GM23338 (cell line): Measurements from ENCODE around the gene PTPRO. TPM values are rescaled to one million over a fixed set of nuclear protein-coding genes. Genes with fewer than 3 reads are reported as not detected.

Experiments used
- ATAC-seq: fragments of 200-7000 bp; cut with Tn5 transposase; 3 replicates; pipeline ENCODE4 v1.9.1; 2020
- DNase-seq: peaks from one replicate; pipeline ENCODE4 v3.0.0-alpha.2; 2015; ENCODE audit warnings: low spot score
- H2AFZ ChIP-seq: fragments of 200-600 bp; sonication (generic); 2 replicates; pipeline ENCODE4 v1.8.0; 2016; ENCODE audit warnings: antibody characterized with exemption, mild to moderate bottlenecking, moderate library complexity
- H3F3A ChIP-seq: fragments of 200-600 bp; sonication (generic); replicated peaks from 2 replicates; pipeline ENCODE4 v1.8.0; 2017; ENCODE audit warnings: antibody characterized with exemption, mixed run types, low read depth
- H3K27ac ChIP-seq: fragments of 200-600 bp; sonication (generic); 2 replicates; pipeline ENCODE4 v1.6.1; 2016; ENCODE audit warnings: low read depth
- H3K27me3 ChIP-seq: fragments of 200-600 bp; sonication (generic); 2 replicates; pipeline ENCODE4 v1.8.0; 2016; ENCODE audit warnings: mild to moderate bottlenecking, mixed run types, moderate library complexity; ENCODE audit not compliant: insufficient read depth
- H3K36me3 ChIP-seq: fragments of 200-600 bp; sonication (generic); 2 replicates; pipeline ENCODE4 v1.8.0; 2016; ENCODE audit warnings: mild to moderate bottlenecking; ENCODE audit not compliant: insufficient read depth
- H3K4me1 ChIP-seq: fragments of 200-600 bp; sonication (generic); 2 replicates; pipeline ENCODE4 v1.8.0; 2016; ENCODE audit warnings: mild to moderate bottlenecking, moderate library complexity; ENCODE audit not compliant: insufficient read depth
- H3K4me2 ChIP-seq: fragments of 200-600 bp; sonication (generic); 2 replicates; pipeline ENCODE4 v1.7.1; 2017; ENCODE audit warnings: mixed run types
- H3K4me3 ChIP-seq: fragments of 200-600 bp; sonication (generic); 2 replicates; pipeline ENCODE4 v1.6.1; 2016; ENCODE audit warnings: mixed run types
- H3K79me2 ChIP-seq: fragments of 200-600 bp; sonication (generic); replicated peaks from 2 replicates; pipeline ENCODE4 v1.8.0; 2017; ENCODE audit warnings: mild to moderate bottlenecking; ENCODE audit not compliant: insufficient read depth
- H3K9me2 ChIP-seq: fragments of 200-600 bp; sonication (generic); 2 replicates; pipeline ENCODE4 v1.8.0; 2017; ENCODE audit not compliant: insufficient read depth
- H4K20me1 ChIP-seq: fragments of 200-600 bp; sonication (generic); replicated peaks from 2 replicates; pipeline ENCODE4 v1.8.0; 2017; ENCODE audit warnings: mild to moderate bottlenecking; ENCODE audit not compliant: insufficient read depth
- H3K27ac Mint-ChIP-seq: 2 replicates; pipeline ENCODE4 v1.8.0; 2020; ENCODE audit warnings: inconsistent platforms, mild to moderate bottlenecking, moderate library complexity, mixed read lengths
- H3K27me3 Mint-ChIP-seq: 3 replicates; pipeline ENCODE4 v1.8.0; 2022; ENCODE audit warnings: low read depth, mild to moderate bottlenecking, moderate library complexity, mixed read lengths, inconsistent platforms; ENCODE audit not compliant: insufficient read depth, poor library complexity
- H3K36me3 Mint-ChIP-seq: 3 replicates; pipeline ENCODE4 v1.8.0; 2021; ENCODE audit warnings: low read depth, mild to moderate bottlenecking, inconsistent platforms, moderate library complexity, mixed read lengths
- H3K4me1 Mint-ChIP-seq: 3 replicates; pipeline ENCODE4 v1.8.0; 2020; ENCODE audit warnings: mild to moderate bottlenecking, inconsistent platforms, mixed read lengths
- H3K4me3 Mint-ChIP-seq: 3 replicates; pipeline ENCODE4 v1.8.0; 2021; ENCODE audit warnings: moderate library complexity, mild to moderate bottlenecking, inconsistent platforms, mixed read lengths
- H3K9me3 Mint-ChIP-seq: 3 replicates; pipeline ENCODE4 v1.8.0; 2020; ENCODE audit warnings: moderate library complexity, mild to moderate bottlenecking, inconsistent platforms, mixed read lengths
- CREB1 ChIP-seq: fragments of 250-450 bp; sonication (Bioruptor Pico); IDR thresholded peaks from 2 replicates; pipeline ENCODE4 v1.5.0; 2020; ENCODE audit warnings: low read depth, mild to moderate bottlenecking, moderate library complexity
- CTCF ChIP-seq, 2 experiments: fragments of 200-600 bp in 1 of 2; sonication (generic) in 1 of 2; conservative IDR thresholded peaks; 2 replicates each; pipeline versions ENCODE4 v1.5.1 to v1.6.1; 2016 to 2017; ENCODE audit warnings: antibody characterized with exemption in 2 of 2, low read depth in 2 of 2, mild to moderate bottlenecking in 2 of 2, moderate library complexity in 1 of 2
- ETS1 ChIP-seq: IDR thresholded peaks from 2 replicates; pipeline ENCODE4 v1.6.1; 2016; ENCODE audit warnings: antibody characterized with exemption
- EZH2 ChIP-seq: fragments of 200-600 bp; sonication (generic); IDR thresholded peaks from one replicate; pipeline ENCODE4 v1.8.0; 2017; ENCODE audit warnings: antibody characterized with exemption, mild to moderate bottlenecking, low read depth; ENCODE audit not compliant: unreplicated experiment
- EZH2phosphoT487 ChIP-seq: fragments of 200-600 bp; sonication (generic); IDR thresholded peaks from one replicate; pipeline ENCODE4 v1.8.1; 2018; ENCODE audit warnings: antibody characterized with exemption; ENCODE audit not compliant: unreplicated experiment
- JUNB ChIP-seq: IDR thresholded peaks from one replicate; pipeline ENCODE4 v1.6.1; 2016; ENCODE audit warnings: antibody characterized with exemption; ENCODE audit not compliant: unreplicated experiment
- NANOG ChIP-seq: IDR thresholded peaks from 2 replicates; pipeline ENCODE4 v1.6.1; 2016; ENCODE audit warnings: antibody characterized with exemption, borderline replicate concordance
- POLR2AphosphoS5 ChIP-seq: IDR thresholded peaks from 2 replicates; pipeline ENCODE4 v1.6.1; 2016; ENCODE audit warnings: antibody characterized with exemption, low read depth
- REST ChIP-seq: IDR thresholded peaks from one replicate; pipeline ENCODE4 v1.6.1; 2018; ENCODE audit warnings: antibody characterized with exemption; ENCODE audit not compliant: unreplicated experiment
- STAT1 ChIP-seq: IDR thresholded peaks from one replicate; pipeline ENCODE4 v1.6.1; 2016; ENCODE audit warnings: antibody characterized with exemption; ENCODE audit not compliant: unreplicated experiment
- ZNF114 ChIP-seq: fragments of 250-450 bp; sonication (Bioruptor Pico); IDR thresholded peaks from 2 replicates; pipeline ENCODE4 v1.5.0; 2020; ENCODE audit warnings: mild to moderate bottlenecking, moderate library complexity
- ZNF331 ChIP-seq: fragments of 250-450 bp; sonication (Bioruptor Pico); IDR thresholded peaks from 2 replicates; pipeline ENCODE4 v1.5.0; 2020; ENCODE audit warnings: low read depth, mild to moderate bottlenecking, moderate library complexity
- polyA plus RNA-seq: library from polyadenylated mRNA; unstranded; fragments of >200 nt; fragmentation: Nextera tagmentation; extraction: Ambion mirVana; gene quantifications from 2 replicates; pipeline ENCODE4 v1.2.1, GENCODE V29; 2016
- total RNA-seq: library from RNA; depleted of rRNA; stranded (reverse); fragments of >200 nt; shearing (Covaris generic); gene quantifications from 2 replicates; pipeline ENCODE4 v1.2.3, GENCODE V29; 2014
- TF ChIP-seq, protein P1 (sequence below): fragments of 250-450 bp; sonication (Bioruptor Pico); IDR thresholded peaks from 2 replicates; pipeline ENCODE4 v1.5.0; 2020; ENCODE audit warnings: mild to moderate bottlenecking, moderate library complexity

Gene PTPRO
- total and polyA plus RNA-seq, 2 experiments from 2014 or later, result 1.4 to 1.5 TPM

GRCh38 chr12:15446807-15447206 is 124.5 kb downstream of the PTPRO start:
- ATAC-seq, result no peak
- Mint-ChIP-seq H3K9me3 (no peaks in the 10 kb centered on the region), H3K36me3 (no peaks in the 10 kb centered on the region), H3K27ac (no peak overlapping the region), H3K27me3 (no peaks in the 10 kb centered on the region), H3K4me1 (no peaks in the 10 kb centered on the region; the same call in 2 of the 3 replicates), H3K4me3 (no peak overlapping the region)
- no peak overlapping the region for H2AFZ ChIP-seq
- H3K4me1 ChIP-seq, result no peaks in the 10 kb centered on the region
- no peaks in the 10 kb centered on the region for H3K27me3 ChIP-seq
- no peaks in the 10 kb centered on the region for H3K9me2 ChIP-seq
- no peaks in the 10 kb centered on the region for H3K79me2 ChIP-seq
- no peak for DNase-seq
- no peak overlapping the region for H3K4me3 ChIP-seq
- H3F3A ChIP-seq, result no peaks in the 10 kb centered on the region
- no peak overlapping the region for H3K4me2 ChIP-seq
- H3K36me3 ChIP-seq, result no peaks in the 10 kb centered on the region
- H4K20me1 ChIP-seq, result no peaks in the 10 kb centered on the region
- TF ChIP-seq NANOG, result no peak
- TF ChIP-seq CTCF (conservative IDR thresholded peaks at IDR 0.05; ENCODE audit: low read depth in 2 of 2), result no peak
- TF ChIP-seq POLR2AphosphoS5, result no peak
- TF ChIP-seq EZH2phosphoT487, result no peak
- no peak for TF ChIP-seq REST
- no peak for TF ChIP-seq CREB1 (CRISPR knock-in tag)
- no peak for TF ChIP-seq ZNF331 (CRISPR knock-in tag)
- TF ChIP-seq, protein P1, sequence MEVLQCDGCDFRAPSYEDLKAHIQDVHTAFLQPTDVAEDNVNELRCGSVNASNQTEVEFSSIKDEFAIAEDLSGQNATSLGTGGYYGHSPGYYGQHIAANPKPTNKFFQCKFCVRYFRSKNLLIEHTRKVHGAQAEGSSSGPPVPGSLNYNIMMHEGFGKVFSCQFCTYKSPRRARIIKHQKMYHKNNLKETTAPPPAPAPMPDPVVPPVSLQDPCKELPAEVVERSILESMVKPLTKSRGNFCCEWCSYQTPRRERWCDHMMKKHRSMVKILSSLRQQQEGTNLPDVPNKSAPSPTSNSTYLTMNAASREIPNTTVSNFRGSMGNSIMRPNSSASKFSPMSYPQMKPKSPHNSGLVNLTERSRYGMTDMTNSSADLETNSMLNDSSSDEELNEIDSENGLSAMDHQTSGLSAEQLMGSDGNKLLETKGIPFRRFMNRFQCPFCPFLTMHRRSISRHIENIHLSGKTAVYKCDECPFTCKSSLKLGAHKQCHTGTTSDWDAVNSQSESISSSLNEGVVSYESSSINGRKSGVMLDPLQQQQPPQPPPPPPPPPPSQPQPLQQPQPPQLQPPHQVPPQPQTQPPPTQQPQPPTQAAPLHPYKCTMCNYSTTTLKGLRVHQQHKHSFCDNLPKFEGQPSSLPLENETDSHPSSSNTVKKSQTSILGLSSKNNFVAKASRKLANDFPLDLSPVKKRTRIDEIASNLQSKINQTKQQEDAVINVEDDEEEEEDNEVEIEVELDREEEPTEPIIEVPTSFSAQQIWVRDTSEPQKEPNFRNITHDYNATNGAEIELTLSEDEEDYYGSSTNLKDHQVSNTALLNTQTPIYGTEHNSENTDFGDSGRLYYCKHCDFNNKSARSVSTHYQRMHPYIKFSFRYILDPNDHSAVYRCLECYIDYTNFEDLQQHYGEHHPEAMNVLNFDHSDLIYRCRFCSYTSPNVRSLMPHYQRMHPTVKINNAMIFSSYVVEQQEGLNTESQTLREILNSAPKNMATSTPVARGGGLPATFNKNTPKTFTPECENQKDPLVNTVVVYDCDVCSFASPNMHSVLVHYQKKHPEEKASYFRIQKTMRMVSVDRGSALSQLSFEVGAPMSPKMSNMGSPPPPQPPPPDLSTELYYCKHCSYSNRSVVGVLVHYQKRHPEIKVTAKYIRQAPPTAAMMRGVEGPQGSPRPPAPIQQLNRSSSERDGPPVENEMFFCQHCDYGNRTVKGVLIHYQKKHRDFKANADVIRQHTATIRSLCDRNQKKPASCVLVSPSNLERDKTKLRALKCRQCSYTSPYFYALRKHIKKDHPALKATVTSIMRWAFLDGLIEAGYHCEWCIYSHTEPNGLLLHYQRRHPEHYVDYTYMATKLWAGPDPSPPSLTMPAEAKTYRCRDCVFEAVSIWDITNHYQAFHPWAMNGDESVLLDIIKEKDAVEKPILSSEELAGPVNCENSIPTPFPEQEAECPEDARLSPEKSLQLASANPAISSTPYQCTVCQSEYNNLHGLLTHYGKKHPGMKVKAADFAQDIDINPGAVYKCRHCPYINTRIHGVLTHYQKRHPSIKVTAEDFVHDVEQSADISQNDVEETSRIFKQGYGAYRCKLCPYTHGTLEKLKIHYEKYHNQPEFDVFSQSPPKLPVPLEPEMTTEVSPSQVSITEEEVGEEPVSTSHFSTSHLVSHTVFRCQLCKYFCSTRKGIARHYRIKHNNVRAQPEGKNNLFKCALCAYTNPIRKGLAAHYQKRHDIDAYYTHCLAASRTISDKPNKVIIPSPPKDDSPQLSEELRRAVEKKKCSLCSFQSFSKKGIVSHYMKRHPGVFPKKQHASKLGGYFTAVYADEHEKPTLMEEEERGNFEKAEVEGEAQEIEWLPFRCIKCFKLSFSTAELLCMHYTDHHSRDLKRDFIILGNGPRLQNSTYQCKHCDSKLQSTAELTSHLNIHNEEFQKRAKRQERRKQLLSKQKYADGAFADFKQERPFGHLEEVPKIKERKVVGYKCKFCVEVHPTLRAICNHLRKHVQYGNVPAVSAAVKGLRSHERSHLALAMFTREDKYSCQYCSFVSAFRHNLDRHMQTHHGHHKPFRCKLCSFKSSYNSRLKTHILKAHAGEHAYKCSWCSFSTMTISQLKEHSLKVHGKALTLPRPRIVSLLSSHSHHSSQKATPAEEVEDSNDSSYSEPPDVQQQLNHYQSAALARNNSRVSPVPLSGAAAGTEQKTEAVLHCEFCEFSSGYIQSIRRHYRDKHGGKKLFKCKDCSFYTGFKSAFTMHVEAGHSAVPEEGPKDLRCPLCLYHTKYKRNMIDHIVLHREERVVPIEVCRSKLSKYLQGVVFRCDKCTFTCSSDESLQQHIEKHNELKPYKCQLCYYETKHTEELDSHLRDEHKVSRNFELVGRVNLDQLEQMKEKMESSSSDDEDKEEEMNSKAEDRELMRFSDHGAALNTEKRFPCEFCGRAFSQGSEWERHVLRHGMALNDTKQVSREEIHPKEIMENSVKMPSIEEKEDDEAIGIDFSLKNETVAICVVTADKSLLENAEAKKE, result no peak
- no peak for TF ChIP-seq EZH2
- no peak for TF ChIP-seq ETS1
- TF ChIP-seq JUNB, result no peak
- no peak for TF ChIP-seq ZNF114 (CRISPR knock-in tag)
- no peak for TF ChIP-seq STAT1
- no peak overlapping the region for H3K27ac ChIP-seq
